Dendritic cell treated with granulocyte-macrophage colony-stimulating factor and Interleukin-4, amounts not matched to agents 40 ng/mL and 50 ng/mL, for 4 days (primary cell): ENCODE measurements around the gene NELL1.

Source experiments
- H3K27ac Mint-ChIP-seq: one replicate; pipeline ENCODE4 v1.8.0; 2022; ENCODE audit warnings: mild to moderate bottlenecking, mixed read lengths
- H3K27me3 Mint-ChIP-seq: one replicate; pipeline ENCODE4 v1.8.0; 2022; ENCODE audit warnings: mild to moderate bottlenecking, mixed read lengths
- H3K36me3 Mint-ChIP-seq: one replicate; pipeline ENCODE4 v1.8.0; 2022; ENCODE audit warnings: low read depth, mixed read lengths
- H3K4me1 Mint-ChIP-seq: one replicate; pipeline ENCODE4 v1.8.0; 2022; ENCODE audit warnings: low read depth, mixed read lengths
- H3K4me3 Mint-ChIP-seq: one replicate; pipeline ENCODE4 v1.8.0; 2022; ENCODE audit warnings: mild to moderate bottlenecking, moderate library complexity, mixed read lengths
- H3K9me3 Mint-ChIP-seq: one replicate; pipeline ENCODE4 v1.8.0; 2022; ENCODE audit warnings: mixed read lengths
- intact Hi-C: fragments of 100-400 bp; cut with micrococcal nuclease; formaldehyde crosslinking; loops from one replicate; pipeline ENCODE4 v1.15.0; 2022

Gene NELL1

GRCh38 chr11:21173476-21173875, 504.1 kb downstream of the NELL1 start:
- no peaks in the 10 kb centered on the region for H3K4me1 Mint-ChIP-seq
- H3K27me3 Mint-ChIP-seq: no peaks in the 10 kb centered on the region
- H3K4me3 Mint-ChIP-seq: no peak overlapping the region
- no peak overlapping the region for H3K27ac Mint-ChIP-seq
- no peaks in the 10 kb centered on the region for H3K36me3 Mint-ChIP-seq
- no peaks in the 10 kb centered on the region for H3K9me3 Mint-ChIP-seq
- intact Hi-C loops: no loop called here

GRCh38 chr11:21174781-21175180, 505.4 kb downstream of the NELL1 start:
- intact Hi-C loops: no loop called here
- Mint-ChIP-seq H3K27ac (no peak overlapping the region), H3K4me3 (no peak overlapping the region), H3K9me3 (no peaks in the 10 kb centered on the region), H3K27me3 (no peaks in the 10 kb centered on the region), H3K36me3 (no peaks in the 10 kb centered on the region), H3K4me1 (no peaks in the 10 kb centered on the region)

- no peak overlapping the region for H3K4me3 Mint-ChIP-seq
- intact Hi-C loops: no loop called here
- no peaks in the 10 kb centered on the region for H3K27me3 Mint-ChIP-seq
Observed at GRCh38 chr11:21177379-21177778, 508.0 kb downstream of the NELL1 start.

GRCh38 chr11:21179770-21180169, 510.4 kb downstream of the NELL1 start:
- no peaks in the 10 kb centered on the region for H3K4me1 Mint-ChIP-seq
- no peaks in the 10 kb centered on the region for H3K27me3 Mint-ChIP-seq
- intact Hi-C loops: no loop called here
- H3K36me3 Mint-ChIP-seq: no peaks in the 10 kb centered on the region
- no peak overlapping the region for H3K27ac Mint-ChIP-seq
- H3K9me3 Mint-ChIP-seq: no peaks in the 10 kb centered on the region
- H3K4me3 Mint-ChIP-seq: no peak overlapping the region

More at GRCh38 chr11:21177379-21177778, 508.0 kb downstream of the NELL1 start:
- H3K9me3 Mint-ChIP-seq: no peaks in the 10 kb centered on the region
- H3K4me1 Mint-ChIP-seq: no peaks in the 10 kb centered on the region
- no peak overlapping the region for H3K27ac Mint-ChIP-seq
- H3K36me3 Mint-ChIP-seq: no peaks in the 10 kb centered on the region

GRCh38 chr11:21180182-21180581, 510.8 kb downstream of the NELL1 start:
- Mint-ChIP-seq H3K4me3 (no peak overlapping the region), H3K9me3 (no peaks in the 10 kb centered on the region), H3K36me3 (no peaks in the 10 kb centered on the region), H3K27ac (no peak overlapping the region), H3K4me1 (no peaks in the 10 kb centered on the region), H3K27me3 (no peaks in the 10 kb centered on the region)
- intact Hi-C loops: no loop called here

- H3K9me3 Mint-ChIP-seq: no peaks in the 10 kb centered on the region
- H3K4me3 Mint-ChIP-seq: no peak overlapping the region
- no peak overlapping the region for H3K27ac Mint-ChIP-seq
- H3K27me3 Mint-ChIP-seq: no peaks in the 10 kb centered on the region
- intact Hi-C loops: no loop called here
- H3K4me1 Mint-ChIP-seq: no peaks in the 10 kb centered on the region
- no peaks in the 10 kb centered on the region for H3K36me3 Mint-ChIP-seq
Observed at GRCh38 chr11:21185959-21186358, 516.6 kb downstream of the NELL1 start.

- Mint-ChIP-seq H3K4me1 (no peaks in the 10 kb centered on the region), H3K36me3 (no peaks in the 10 kb centered on the region), H3K27me3 (no peaks in the 10 kb centered on the region), H3K4me3 (no peak overlapping the region), H3K9me3 (no peaks in the 10 kb centered on the region), H3K27ac (no peak overlapping the region)
- intact Hi-C loops: no loop called here
Observed at GRCh38 chr11:21190181-21190580, 520.8 kb downstream of the NELL1 start.

- Mint-ChIP-seq H3K9me3 (peaks cover 3% of the 10 kb centered on the region), H3K27me3 (no peaks in the 10 kb centered on the region), H3K4me1 (no peaks in the 10 kb centered on the region), H3K27ac (no peak overlapping the region), H3K4me3 (no peak overlapping the region), H3K36me3 (no peaks in the 10 kb centered on the region)
- intact Hi-C loops: no loop called here
Observed at GRCh38 chr11:21195995-21196394, 526.6 kb downstream of the NELL1 start.

- intact Hi-C loops: no loop called here
- no peak overlapping the region for H3K4me3 Mint-ChIP-seq
- peaks cover 26% of the 10 kb centered on the region for H3K9me3 Mint-ChIP-seq
- H3K4me1 Mint-ChIP-seq: no peaks in the 10 kb centered on the region
- H3K27ac Mint-ChIP-seq: no peak overlapping the region
- H3K36me3 Mint-ChIP-seq: no peaks in the 10 kb centered on the region
- H3K27me3 Mint-ChIP-seq: no peaks in the 10 kb centered on the region
Observed at GRCh38 chr11:21198498-21198897, 529.1 kb downstream of the NELL1 start.

- Mint-ChIP-seq H3K4me1 (no peaks in the 10 kb centered on the region), H3K27me3 (no peaks in the 10 kb centered on the region), H3K9me3 (peaks cover 41% of the 10 kb centered on the region), H3K27ac (no peak overlapping the region), H3K36me3 (no peaks in the 10 kb centered on the region), H3K4me3 (no peak overlapping the region)
- intact Hi-C loops: no loop called here
Observed at GRCh38 chr11:21205205-21205604, 535.8 kb downstream of the NELL1 start.

- Mint-ChIP-seq H3K9me3 (peaks cover 41% of the 10 kb centered on the region), H3K4me1 (no peaks in the 10 kb centered on the region), H3K27me3 (no peaks in the 10 kb centered on the region), H3K4me3 (no peak overlapping the region), H3K27ac (no peak overlapping the region), H3K36me3 (no peaks in the 10 kb centered on the region)
- intact Hi-C loops: no loop called here
Observed at GRCh38 chr11:21225860-21226259, 556.5 kb downstream of the NELL1 start.

GRCh38 chr11:21229224-21229623, 559.8 kb downstream of the NELL1 start:
- no peak overlapping the region for H3K4me3 Mint-ChIP-seq
- H3K36me3 Mint-ChIP-seq: no peaks in the 10 kb centered on the region
- H3K27ac Mint-ChIP-seq: no peak overlapping the region
- intact Hi-C loops: no loop called here
- H3K9me3 Mint-ChIP-seq: peaks cover 16% of the 10 kb centered on the region
- no peaks in the 10 kb centered on the region for H3K27me3 Mint-ChIP-seq
- H3K4me1 Mint-ChIP-seq: no peaks in the 10 kb centered on the region

- H3K4me1 Mint-ChIP-seq: no peaks in the 10 kb centered on the region
Observed at GRCh38 chr11:21250196-21250595, 580.8 kb downstream of the NELL1 start.

GRCh38 chr11:21254055-21254454, 584.7 kb downstream of the NELL1 start:
- peaks cover 14% of the 10 kb centered on the region for H3K9me3 Mint-ChIP-seq
- no peak overlapping the region for H3K27ac Mint-ChIP-seq
- no peaks in the 10 kb centered on the region for H3K36me3 Mint-ChIP-seq
- no peaks in the 10 kb centered on the region for H3K4me1 Mint-ChIP-seq
- H3K4me3 Mint-ChIP-seq: no peak overlapping the region
- intact Hi-C loops: no loop called here
- no peaks in the 10 kb centered on the region for H3K27me3 Mint-ChIP-seq

More at GRCh38 chr11:21250196-21250595, 580.8 kb downstream of the NELL1 start:
- Mint-ChIP-seq H3K36me3 (no peaks in the 10 kb centered on the region), H3K9me3 (no peaks in the 10 kb centered on the region), H3K4me3 (no peak overlapping the region), H3K27ac (no peak overlapping the region), H3K27me3 (no peaks in the 10 kb centered on the region)
- intact Hi-C loops: no loop called here

GRCh38 chr11:21254790-21255189, 585.4 kb downstream of the NELL1 start:
- Mint-ChIP-seq H3K27ac (no peak overlapping the region), H3K36me3 (no peaks in the 10 kb centered on the region), H3K4me3 (no peak overlapping the region), H3K9me3 (peaks cover 14% of the 10 kb centered on the region), H3K4me1 (no peaks in the 10 kb centered on the region), H3K27me3 (no peaks in the 10 kb centered on the region)
- intact Hi-C loops: no loop called here
